NCI-H2029 (cell line): ENCODE measurements around the gene BRINP1.

Source experiments
- DNase-seq: peaks from one replicate; lab custom pipeline; 2025; lab: John Stamatoyannopoulos, UW

The BRINP1 gene

DNA sequence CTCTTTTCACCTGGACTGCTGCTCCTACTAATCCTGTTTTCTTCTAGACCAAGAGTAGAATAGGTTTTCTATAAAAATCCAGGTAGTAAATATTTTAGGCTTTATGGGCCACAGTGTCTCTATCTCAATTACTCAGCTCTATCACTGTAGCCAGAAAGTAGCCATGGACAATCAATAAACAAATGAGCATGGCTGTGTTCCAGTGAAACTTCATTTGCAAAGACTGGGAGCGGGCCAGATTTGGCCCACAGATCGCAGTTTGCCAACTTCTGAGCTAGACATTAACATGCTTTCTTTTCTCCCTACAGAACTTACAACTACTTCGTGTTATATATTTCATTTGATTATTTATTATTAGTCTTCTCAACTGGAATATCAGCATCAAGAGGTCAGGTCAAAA lies 30.2 kb downstream of the BRINP1 start:
- no peak for DNase-seq

DNA sequence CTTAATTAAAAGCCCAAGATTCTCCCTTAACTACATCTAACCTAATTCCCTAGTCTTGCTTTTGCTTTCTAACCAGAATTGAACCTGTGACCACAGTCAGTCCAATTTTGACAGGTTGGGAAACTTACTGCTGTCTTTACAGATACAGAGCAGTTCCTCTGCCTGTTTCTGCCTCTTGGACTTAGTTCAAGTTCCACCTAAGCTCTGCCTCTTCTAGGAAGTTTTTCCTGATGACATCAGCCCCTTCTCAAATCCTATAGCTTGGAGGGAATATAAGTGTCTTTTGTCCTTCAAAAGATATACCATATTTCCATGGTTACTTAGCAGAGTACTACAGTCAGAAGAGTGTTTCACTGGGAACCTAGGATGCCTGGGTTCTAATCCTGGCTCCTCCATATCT lies 31.7 kb downstream of the BRINP1 start:
- no peak for DNase-seq

DNA sequence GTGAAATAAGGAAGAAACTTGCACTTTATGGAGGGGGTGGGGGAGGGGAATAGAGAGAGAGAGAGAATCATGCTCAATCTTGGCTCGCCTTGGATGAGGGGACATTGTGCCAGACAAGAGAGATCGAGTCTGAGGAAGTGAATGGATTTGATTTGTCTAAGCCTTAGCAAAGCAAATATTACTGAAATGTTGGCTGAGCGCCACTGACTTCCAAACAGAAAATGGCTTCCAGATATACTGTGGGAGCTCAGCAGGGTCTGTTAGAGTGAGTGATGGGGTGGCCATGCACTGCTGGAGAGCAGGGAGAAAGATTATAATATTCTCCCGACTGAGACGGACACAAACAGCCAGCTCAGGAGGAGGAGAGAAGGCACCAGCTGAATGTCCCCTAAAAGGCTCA lies 34.5 kb downstream of the BRINP1 start:
- DNase-seq: no peak

DNA sequence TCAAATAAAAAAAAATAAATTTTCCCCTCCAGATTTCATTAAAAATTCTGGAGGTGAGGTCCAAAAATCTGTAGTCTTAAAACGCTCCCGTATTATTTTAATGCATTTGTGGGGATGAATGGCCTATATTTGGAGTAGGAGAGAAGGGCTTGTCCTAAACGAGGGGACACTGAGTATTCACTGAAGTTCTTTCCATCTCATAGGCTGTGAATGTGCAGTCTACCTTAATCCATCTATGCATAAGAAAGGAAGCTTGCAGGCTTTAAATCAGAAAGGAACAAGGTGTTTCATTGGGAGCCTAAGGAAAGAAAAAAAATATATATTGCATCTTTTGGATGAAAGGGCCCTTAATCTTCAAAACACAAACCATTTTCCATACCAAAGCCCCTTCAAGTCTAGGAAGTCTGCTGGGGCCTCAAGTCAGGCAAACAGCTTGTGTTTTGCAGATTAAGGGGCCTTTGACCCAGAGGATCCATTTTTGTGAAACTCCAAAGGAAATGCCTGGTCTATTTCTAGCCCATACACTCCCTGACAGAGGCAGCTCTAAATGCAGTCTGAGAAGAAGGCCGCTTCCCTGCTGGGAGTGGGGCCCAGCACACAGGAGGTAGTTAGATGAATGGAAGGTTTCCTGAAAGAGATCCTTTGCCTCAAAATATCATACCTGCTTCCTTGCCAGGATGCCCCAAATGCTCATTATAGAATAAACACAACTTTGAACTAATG lies 35.6 kb downstream of the BRINP1 start:
- no peak for DNase-seq

DNA sequence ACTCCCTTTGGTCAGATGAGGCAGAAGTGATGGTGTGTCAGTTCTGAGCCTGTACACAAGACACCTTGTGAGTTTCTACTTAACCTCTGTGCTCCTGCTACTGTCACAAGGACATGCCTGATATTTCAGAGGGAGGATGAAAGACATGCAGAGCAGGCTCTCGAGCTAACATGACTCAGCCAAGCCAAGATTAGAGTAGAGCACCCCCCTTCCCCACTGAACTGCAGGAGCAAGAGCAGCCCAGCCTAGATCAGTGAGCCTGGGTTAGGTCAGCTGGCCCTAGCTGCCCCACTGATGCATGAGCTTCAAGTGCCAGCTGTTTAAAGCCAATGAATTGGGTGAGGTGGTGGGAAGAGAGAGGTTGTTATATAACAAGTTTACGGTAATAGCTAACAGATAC lies 36.7 kb downstream of the BRINP1 start:
- DNase-seq: no peak

DNA sequence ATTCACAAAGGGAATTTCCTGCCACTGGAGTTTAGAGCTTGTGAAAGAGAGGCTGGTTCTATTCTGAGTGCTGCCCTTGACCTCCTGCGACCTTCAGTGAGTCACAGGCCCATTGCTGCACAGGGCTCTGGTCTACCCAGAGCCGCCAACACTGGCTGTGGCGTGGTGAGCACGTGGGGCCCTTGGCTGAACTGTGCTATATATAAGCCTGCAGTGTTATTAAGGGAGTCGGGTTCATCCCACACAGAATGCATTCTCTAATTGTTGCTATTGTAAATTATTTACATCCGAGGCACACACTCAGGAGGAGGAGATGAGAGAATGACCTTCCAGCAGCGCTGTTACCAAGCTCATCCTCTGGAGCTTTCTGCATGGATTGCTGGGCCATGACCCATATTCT lies 47.1 kb downstream of the BRINP1 start:
- no peak for DNase-seq

DNA sequence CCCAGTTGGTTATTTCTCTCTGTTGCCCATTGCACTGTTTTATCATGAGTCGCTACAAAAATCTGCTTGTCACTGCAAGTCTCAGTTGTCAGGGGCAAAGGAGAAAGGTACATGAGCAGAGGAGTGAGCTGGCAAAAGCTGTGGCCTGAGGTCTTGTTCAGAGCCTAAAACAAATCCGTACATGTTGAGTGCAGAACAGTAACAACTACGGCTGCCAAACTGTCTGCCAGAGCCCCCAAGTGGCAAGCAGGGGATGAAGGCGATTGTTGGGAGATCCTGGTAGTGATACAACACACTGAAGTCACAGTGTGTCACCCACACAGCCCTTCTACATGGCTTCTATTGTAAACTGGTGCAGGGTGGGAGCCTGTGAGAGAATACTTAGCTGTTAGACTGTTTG lies 50.9 kb downstream of the BRINP1 start:
- DNase-seq: no peak

DNA sequence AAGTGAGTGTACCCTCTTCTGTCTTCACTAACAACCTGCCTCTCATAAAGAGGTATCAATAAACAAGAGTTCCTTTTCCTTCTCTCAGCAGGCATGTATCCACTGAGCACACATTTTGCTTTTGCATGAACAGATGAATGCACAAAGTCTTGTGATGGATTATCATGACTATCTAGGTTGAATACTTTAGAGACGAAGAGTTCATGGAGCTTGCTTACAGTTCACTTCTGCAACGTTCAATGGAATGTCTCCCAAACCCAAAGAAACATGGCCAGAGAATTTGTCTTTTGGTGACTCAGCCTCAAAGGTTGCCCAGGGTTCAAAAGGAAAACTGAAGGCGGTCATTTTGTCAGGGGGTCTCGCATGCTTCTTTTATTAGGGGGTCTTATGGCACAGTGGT lies 55.4 kb downstream of the BRINP1 start:
- DNase-seq: no peak

DNA sequence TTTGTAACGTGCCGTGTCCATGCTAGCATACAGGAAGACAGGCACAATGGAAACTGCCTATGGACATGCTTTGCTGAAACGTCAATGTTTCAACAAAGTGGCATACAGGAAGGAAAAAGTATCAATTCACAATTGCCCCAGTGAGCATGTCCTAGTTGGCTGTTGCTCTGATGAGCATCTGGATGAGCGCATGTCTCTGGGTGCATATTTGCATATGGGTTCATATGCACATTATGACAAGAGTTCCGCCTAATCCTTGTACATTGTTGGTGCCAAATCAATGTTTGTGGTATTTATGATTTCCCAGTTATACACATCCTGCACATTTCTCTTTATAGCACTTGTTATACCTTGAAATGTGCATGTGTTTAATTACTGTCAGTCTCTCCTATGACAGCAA lies 58.5 kb downstream of the BRINP1 start:
- no peak for DNase-seq

DNA sequence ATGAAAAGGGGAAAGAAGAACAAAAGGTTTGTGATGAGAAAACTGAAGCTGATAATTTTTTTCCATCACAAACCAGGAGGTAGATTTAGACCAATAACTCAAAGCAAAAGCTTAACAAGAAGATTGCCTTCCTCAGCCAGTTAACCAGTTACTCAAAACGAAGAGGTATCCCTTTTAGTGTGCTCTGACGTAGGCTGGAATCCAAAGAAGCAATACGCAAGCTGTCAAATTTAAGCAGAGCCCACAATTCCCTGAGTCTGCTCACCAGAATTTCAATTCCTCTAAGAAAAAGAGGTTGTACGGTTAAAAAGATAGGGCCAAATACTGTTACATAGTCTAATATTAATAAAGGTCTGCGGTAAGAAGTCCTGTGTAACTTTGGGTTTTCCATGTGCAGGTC lies 61.8 kb downstream of the BRINP1 start:
- DNase-seq: no peak

DNA sequence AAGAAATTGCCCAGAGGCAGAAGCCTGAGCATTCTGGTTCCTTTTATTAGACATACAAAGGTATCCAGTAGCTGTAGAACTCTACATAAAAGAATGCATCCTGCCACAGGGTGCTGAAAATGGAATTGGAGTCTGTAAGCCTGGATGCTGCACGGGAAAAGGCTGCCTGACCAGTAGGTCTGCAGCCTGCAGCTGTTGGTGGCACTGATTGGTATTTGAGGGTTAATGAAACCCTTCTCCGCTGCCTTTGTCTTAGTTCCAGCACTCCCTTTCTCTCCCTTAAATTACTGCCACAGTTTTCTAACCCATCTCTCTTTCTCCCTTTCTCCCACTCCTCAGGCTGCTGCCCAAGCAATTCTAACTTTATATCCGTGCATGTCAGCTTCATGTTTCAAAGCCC lies 64.7 kb downstream of the BRINP1 start:
- DNase-seq: no peak

DNA sequence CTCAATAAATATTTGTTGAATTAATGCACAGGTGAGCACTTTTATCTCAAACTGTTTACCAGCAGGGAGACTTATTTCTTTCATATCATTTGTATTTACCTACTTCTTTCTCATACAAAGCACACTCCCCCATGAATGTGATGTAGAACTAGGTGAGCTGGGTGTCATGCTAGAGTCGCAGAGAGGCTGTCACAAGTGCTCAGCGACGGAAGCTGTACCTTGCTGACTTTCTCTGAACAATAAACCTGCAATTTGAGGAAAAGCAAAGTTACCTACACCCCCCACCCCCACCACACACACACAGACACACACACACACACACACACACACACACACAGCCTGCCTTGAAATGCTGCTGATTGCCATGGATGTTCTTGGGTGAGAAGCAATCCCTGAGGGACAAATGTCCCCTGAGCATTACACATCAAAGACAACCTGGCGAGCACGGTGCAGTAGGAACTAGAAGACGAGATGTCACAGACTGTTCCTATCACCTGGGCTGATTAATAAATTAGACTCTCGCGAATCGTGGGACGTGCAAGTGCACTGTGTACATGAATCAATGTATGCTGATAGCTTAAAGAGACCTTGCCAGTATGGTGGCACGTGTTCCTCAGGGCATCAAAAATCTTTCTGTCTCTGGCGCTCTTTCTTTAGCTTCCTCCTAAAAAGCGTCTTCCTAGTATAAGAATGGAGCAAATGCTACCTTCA lies 66.1 kb downstream of the BRINP1 start:
- no peak for DNase-seq

DNA sequence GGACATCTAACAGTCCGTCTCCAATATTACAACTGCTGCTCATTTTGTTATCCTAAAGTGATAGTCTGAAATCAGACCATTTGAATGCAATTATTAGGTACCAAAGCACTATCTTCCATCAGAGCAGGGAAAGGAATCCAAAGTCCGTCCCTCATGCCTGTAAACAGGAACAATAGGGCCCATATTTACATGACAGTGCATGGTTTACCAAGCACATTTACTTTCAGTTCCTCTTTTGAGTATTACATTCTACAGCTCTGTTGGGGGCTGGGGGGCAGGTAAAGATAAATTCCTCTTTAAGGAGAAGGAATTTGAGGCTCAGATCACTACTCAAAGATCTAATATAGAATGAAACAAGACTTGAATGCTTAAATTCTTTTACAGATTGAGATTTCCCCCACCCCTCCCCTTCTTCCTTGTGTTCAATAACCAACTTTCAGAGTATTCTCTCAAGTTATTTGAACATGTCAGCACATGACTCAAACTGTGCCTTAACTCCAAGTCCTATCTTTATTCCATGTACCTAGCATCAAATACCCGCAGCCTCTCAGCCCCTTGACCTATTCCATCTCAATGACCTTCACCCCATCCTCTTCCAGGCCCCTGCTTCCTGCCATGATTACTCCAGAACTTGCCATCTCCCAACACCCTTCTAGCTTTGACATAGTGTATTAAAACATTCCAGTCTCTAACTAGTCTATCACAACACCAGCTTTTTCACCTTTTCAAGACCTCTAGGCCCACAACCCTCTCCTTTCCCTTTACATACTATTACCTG lies 71.0 kb downstream of the BRINP1 start:
- DNase-seq: no peak

DNA sequence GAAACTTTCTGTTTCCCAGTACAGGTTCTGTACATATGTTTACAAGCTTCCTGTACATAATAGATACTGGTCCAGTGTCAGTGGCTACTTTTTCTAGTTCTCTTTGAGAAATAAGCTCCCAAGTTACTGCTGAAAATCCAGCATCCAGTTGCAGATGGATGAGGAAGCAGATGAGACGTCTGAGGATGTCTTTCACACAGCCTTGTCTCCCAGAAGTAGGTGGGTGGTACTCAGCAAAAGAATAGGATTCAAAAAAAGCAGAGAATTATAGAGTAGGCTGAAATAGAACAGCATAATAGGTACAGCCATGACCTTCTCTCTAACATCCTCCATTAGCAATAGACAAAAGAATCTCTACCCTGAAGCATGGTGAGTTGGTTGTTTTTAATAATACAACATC lies 77.7 kb downstream of the BRINP1 start:
- DNase-seq: no peak

DNA sequence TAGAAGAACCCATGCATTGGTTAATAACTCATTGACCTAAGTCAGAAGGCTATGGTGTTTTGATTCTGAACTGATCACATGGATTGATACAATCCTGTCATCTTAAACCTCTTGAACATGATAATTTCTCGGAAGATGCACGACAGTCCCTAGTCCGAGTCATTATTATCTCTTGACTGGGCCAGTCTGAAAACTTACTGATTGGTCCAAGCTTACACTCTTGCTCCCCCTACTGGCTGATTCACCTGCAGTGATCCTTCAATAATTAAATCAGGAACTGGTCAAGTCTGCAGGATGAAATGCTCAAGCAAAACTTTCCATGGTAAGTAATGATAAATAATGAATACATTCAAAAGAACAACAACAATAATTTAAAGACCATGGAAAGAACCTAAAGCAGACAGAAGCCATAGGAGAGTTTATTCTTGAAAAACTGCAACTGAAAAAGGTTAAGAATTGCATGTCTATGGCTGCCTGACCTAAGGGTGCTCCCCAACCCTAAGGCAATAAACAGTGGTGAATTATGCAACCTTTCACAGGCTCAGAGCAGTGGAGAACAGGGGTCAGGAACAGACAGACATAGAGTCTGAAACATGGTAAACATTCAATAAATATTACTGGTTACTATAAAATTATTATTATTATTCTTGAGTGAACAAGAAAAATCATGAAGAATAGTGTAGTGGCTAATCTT lies 79.3 kb downstream of the BRINP1 start:
- peak; percentile 55 for DNase-seq

DNA sequence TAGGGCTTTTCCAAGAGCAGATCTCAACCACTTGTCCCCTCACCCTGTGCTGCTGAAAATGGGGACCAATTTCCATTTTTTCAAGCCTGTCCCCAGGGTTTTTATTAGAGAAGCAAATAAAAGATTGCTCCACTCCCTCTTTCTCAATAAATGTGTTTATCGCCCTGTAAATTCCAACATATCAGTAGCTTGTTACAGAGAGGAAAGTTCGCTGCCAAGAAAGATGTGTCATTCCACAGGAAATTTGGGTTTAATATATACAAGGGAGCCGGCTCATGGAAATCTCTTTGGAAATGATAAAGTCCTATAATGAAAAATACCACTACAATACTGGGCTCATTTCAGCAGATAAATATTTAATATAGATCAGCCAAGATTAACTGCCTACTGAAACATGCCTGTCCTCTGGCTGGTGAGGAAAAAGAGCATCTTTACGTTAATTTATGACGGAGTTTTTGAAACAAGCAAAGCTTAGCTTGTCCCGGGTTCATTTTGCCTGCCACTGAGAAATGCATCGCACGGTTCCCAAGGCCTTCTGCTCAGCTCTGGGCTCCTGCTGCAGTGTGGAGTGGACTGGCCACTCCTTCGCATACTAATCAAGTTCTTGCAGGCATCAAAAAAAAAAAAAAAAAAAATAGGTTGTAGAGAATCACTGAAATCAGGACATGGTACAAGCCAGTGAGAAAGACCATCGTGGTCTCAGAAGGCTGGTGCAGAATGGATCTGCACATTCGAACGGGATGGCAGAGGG lies 84.5 kb downstream of the BRINP1 start:
- no peak for DNase-seq

DNA sequence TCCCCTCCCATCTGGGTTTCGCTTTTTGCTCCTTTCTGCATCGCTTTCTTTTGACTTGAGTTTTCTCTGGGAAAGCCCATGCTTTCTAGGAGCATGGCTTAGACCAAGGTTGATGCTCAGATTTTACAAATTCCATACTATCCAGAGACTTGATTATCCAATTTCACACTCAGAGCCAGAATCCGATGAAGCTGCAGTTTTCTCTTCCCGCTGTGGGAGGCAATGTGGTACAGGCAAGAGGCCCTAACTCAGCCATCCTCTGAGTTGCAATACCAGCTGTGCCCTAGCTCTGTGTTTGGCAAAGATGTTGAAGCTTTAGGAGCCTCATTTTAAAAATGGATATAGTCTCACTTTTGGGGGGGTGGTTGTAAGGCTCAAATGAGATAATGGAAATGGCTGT lies 85.1 kb downstream of the BRINP1 start:
- DNase-seq: no peak

DNA sequence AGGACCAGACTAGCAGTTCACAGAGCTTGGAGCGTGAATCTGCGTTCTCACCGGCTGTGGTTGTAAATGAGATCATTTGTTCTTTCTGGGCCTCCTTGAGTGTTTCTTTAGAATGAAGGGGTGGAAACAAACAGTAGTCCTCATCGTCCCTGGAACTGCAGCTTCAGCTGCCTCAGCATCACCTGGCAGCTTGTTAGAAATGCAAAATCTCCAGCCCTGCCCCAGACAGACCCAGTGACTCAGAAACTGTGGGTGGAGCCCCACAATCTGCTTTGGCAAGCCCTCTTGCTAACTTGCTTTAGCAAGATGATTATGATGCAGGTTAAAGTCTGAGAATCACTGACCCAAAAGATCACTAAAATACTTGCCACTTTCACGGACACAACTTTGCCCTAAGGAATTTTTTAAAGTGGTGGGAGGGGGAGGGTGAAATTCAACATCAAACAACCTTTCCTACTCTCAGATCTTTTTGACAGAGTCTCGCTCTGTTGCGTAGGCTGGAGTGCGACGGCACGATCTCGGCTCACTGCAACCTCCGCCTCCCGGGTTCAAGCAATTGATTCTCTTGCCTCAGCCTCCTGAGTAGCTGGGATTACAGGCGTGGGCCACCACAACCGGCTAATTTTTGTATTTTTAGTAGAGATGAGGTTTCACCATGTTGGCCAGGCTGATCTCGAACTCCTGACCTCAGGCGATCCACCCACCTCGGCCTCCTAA lies 86.0 kb downstream of the BRINP1 start:
- no peak for DNase-seq

DNA sequence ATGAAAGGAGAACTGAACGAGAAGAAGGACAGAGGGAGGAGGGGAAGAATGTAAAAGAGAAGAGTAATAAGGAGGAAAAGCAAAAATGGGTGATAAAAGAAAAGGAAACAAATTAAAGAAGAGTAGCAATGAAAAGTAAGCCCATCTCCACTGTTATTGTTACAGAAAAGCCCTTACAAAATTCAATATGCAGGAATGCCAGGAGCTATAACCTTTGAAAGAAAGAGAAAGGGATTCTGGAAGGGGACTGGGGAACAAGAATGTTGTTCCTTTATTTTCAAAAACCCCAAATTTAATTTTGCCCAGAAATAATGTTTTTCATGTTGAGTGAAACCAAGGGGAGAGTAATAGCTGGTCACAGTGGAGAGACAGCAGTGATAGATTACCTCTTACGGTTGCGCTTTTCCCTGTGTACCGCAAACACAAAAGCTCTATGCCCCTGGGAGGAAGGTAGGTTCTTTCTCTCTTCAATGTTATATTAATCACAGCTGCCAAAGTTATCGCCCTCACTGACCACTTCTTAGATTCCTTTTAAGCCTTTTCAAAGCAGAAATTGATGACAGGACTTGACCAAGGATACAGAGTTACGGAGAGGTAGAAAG lies 86.7 kb downstream of the BRINP1 start:
- no peak for DNase-seq

DNA sequence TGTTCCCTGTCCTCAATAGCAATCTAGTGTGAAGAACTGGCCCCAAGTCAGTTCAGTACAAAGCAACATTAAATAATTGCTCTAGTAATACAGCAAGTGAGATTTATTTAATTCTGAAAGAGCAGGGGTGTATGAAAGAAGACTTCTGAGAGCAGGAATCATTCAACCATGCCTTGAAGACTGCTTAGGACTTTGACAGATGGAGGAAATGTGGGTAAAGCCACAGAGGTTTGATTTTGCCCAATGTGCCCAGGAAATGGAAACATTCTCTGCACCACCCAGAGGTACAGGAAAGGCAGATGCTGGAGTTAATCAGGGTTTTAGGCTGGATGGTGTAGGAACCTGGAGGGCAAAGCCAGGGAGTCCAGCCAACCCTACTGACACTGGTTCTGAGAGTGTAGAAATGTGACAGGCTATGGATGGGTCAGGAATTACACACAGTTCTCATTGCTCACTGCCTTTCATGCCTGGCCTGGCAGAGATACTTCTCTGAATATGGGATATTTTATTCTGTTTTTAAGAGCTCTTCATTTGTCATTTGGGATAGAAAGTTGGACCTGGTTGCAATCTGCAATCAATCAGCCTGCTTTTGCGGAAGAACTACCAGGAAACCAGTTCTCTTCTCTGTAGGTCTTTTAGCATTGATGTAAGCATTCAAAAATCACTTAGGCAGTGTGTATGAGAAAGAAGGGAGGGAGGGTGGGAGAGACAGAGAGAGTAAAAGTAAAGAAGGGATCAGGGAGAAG lies 88.3 kb downstream of the BRINP1 start:
- no peak for DNase-seq
